Neutrophil (primary cell): Measurements from ENCODE around the gene PBRM1.

Experiments
- H3K27ac ChIP-seq: fragments of 200-600 bp; sonication (generic); 2 replicates; pipeline ENCODE4 v1.5.1; 2016; ENCODE audit warnings: mild to moderate bottlenecking, moderate library complexity
- H3K27me3 ChIP-seq: fragments of 200-600 bp; sonication (generic); 2 replicates; pipeline ENCODE4 v1.6.0; 2016; ENCODE audit warnings: mild to moderate bottlenecking
- H3K36me3 ChIP-seq: fragments of 200-600 bp; sonication (generic); 2 replicates; pipeline ENCODE4 v1.5.1; 2017
- H3K4me1 ChIP-seq, 2 experiments: fragments of 200-600 bp in 1 of 2; sonication (generic) in 1 of 2; 1 replicate in 1 of 2; 2 replicates in 1 of 2; pipeline versions ENCODE4 v1.5.1 to v1.6.1; 2013 to 2016; ENCODE audit warnings: low read depth in 1 of 2, low read length in 1 of 2, mild to moderate bottlenecking in 1 of 2, moderate library complexity in 1 of 2; ENCODE audit not compliant: control insufficient read depth in 1 of 2, insufficient read depth in 1 of 2
- H3K4me3 ChIP-seq, 2 experiments: fragments of 200-600 bp in 1 of 2; sonication (generic) in 1 of 2; 1 replicate in 1 of 2; 2 replicates in 1 of 2; pipeline ENCODE4 v1.5.1; 2013 to 2016; ENCODE audit warnings: low read depth in 1 of 2, low read length in 1 of 2, mild to moderate bottlenecking in 1 of 2, moderate library complexity in 1 of 2
- H3K9me3 ChIP-seq: fragments of 200-600 bp; sonication (generic); 2 replicates; pipeline ENCODE4 v1.5.1; 2016
- CTCF ChIP-seq: fragments of 200-600 bp; sonication (generic); IDR thresholded peaks from 2 replicates; pipeline ENCODE4 v1.5.1; 2016; ENCODE audit warnings: antibody characterized with exemption

PBRM1 gene

GRCh38 chr3:52614689-52615088 is 71.0 kb downstream of the PBRM1 start:
- no peaks in the 10 kb centered on the region for H3K27me3 ChIP-seq
- no peaks in the 10 kb centered on the region for H3K9me3 ChIP-seq
- TF ChIP-seq CTCF = no peak
- no peak overlapping the region for H3K27ac ChIP-seq
- H3K4me1 ChIP-seq = no peaks in the 10 kb centered on the region
- peaks cover 81% of the 10 kb centered on the region for H3K36me3 ChIP-seq
- no peak overlapping the region for H3K4me3 ChIP-seq

- H3K4me1 ChIP-seq = no peaks in the 10 kb centered on the region
- no peak for TF ChIP-seq CTCF
- H3K27me3 ChIP-seq = no peaks in the 10 kb centered on the region
- H3K9me3 ChIP-seq = no peaks in the 10 kb centered on the region
- peaks cover 66% of the 10 kb centered on the region for H3K36me3 ChIP-seq
- H3K27ac ChIP-seq = no peak overlapping the region
- no peak overlapping the region for H3K4me3 ChIP-seq
These were observed 76.3 kb downstream of the PBRM1 start for GRCh38 chr3:52609316-52609815.

- H3K36me3 ChIP-seq = peaks cover 57% of the 10 kb centered on the region
- H3K9me3 ChIP-seq = no peaks in the 10 kb centered on the region
- no peak overlapping the region for H3K4me3 ChIP-seq
- H3K27me3 ChIP-seq = no peaks in the 10 kb centered on the region
- H3K4me1 ChIP-seq = no peaks in the 10 kb centered on the region
- no peak overlapping the region for H3K27ac ChIP-seq
- TF ChIP-seq CTCF = no peak
These were observed 77.4 kb downstream of the PBRM1 start for GRCh38 chr3:52608337-52608736.

- no peak overlapping the region for H3K27ac ChIP-seq
- H3K27me3 ChIP-seq = no peaks in the 10 kb centered on the region
- H3K4me3 ChIP-seq = no peak overlapping the region
- TF ChIP-seq CTCF = no peak
- H3K9me3 ChIP-seq = peaks cover under 1% of the 10 kb centered on the region
- H3K36me3 ChIP-seq = peaks cover 65% of the 10 kb centered on the region
- no peaks in the 10 kb centered on the region for H3K4me1 ChIP-seq
These were observed 79.2 kb downstream of the PBRM1 start for GRCh38 chr3:52606373-52607085.

GRCh38 chr3:52600258-52600657 is 85.5 kb downstream of the PBRM1 start:
- Histone ChIP-seq H3K9me3 (peaks cover 10% of the 10 kb centered on the region), H3K4me1 (no peaks in the 10 kb centered on the region), H3K27me3 (no peaks in the 10 kb centered on the region), H3K4me3 (no peak overlapping the region), H3K27ac (no peak overlapping the region), H3K36me3 (peaks cover 41% of the 10 kb centered on the region)
- TF ChIP-seq CTCF = no peak
